Measurements from ENCODE around the gene MICALL1. TPM values are rescaled to one million over a fixed set of nuclear protein-coding genes. Genes with fewer than 3 reads are reported as not detected.

MICALL1 gene
- total RNA-seq, 1 donor from 2014 or later = 5.0 TPM

DNA sequence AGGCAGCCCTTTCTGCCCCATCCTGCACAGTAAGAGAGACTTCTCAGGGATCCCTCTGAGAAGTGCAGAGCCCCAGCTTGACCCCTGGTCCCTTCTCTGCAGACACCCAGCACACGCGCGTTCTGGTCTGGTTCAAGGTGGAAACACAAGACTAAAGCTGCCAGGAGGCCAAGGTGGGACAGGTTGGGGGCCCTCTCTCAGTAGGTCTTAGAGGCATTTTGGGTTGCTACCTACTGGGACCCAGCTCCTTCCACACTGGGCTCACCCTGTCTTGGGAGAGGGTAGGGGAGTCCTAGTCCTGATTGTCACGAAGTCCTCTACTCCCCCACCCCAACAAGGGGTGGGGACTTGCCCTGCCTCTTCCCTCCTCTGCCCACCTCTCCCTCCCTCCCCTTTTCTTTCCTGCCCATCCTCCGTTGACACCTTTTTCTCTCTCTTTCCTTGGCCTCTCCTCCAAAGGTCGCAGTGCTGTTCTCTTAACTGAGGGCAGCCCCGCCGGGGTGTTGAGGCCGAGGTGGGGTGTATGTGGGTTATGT is 79.0 kb downstream of the MICALL1 start:
- peaks cover 14% of the 10 kb centered on the region for H3F3A ChIP-seq (ENCODE audit: low read depth)
- H3K27me3 ChIP-seq = peaks cover 31% of the 10 kb centered on the region
- TF ChIP-seq, protein P1, sequence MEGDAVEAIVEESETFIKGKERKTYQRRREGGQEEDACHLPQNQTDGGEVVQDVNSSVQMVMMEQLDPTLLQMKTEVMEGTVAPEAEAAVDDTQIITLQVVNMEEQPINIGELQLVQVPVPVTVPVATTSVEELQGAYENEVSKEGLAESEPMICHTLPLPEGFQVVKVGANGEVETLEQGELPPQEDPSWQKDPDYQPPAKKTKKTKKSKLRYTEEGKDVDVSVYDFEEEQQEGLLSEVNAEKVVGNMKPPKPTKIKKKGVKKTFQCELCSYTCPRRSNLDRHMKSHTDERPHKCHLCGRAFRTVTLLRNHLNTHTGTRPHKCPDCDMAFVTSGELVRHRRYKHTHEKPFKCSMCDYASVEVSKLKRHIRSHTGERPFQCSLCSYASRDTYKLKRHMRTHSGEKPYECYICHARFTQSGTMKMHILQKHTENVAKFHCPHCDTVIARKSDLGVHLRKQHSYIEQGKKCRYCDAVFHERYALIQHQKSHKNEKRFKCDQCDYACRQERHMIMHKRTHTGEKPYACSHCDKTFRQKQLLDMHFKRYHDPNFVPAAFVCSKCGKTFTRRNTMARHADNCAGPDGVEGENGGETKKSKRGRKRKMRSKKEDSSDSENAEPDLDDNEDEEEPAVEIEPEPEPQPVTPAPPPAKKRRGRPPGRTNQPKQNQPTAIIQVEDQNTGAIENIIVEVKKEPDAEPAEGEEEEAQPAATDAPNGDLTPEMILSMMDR (IDR thresholded peaks at IDR 0.05) = no peak
- TF ChIP-seq EZH2 (IDR thresholded peaks at IDR 0.05) = no peak
- TF ChIP-seq EZH2phosphoT487 (IDR thresholded peaks at IDR 0.05) = no peak
- peaks cover 30% of the 10 kb centered on the region for H3K4me1 ChIP-seq
- H3K9ac ChIP-seq = no peak overlapping the region
- peaks cover 13% of the 10 kb centered on the region for H4K20me1 ChIP-seq (ENCODE audit: low read depth)
- no peaks in the 10 kb centered on the region for H3K79me2 ChIP-seq (ENCODE audit: low read depth)
- Mint-ChIP-seq H3K27me3 (ENCODE audit: insufficient read depth, low read depth) (peaks cover 13% of the 10 kb centered on the region), H3K36me3 (no peaks in the 10 kb centered on the region), H3K4me1 (peaks cover 6% of the 10 kb centered on the region), H3K9me3 (no peaks in the 10 kb centered on the region), H3K4me3 (peak overlapping the region; percentile 55), H3K27ac (peak overlapping the region; percentile 29)
- no peaks in the 10 kb centered on the region for H3K36me3 ChIP-seq
- H2AFZ ChIP-seq (replicated peaks) = no peak overlapping the region
- no peak overlapping the region for H3K4me2 ChIP-seq
- H3K4me3 ChIP-seq = no peak overlapping the region
- no peaks in the 10 kb centered on the region for H3K9me3 ChIP-seq (ENCODE audit: low read depth)
- DNase-seq (ENCODE audit: low spot score) = no peak
- H3K27ac ChIP-seq = no peak overlapping the region

DNA sequence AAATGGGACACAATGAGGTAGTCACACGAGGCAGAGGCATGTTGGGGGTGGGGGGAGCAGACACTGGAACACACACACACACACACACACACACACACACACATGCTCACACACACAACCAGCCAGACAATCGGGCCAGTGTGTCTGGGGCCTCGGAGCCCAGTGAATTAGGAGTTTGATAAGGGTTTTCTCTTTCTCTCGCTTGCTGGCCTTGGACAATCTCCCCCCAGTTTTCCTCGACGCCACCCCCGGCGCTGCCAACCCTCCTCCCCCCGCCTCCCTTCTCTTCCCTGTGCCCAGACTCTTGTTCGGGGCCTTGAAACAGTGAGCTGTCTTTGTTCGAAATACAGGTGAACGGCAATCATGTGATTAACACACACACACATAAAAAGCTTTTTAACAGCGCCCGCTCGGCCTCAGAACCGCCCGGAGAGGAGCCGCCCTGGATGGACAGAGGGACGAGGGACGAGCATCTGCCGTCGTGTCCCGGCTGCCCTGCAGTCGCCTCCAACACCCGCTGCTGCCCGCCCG is 79.7 kb downstream of the MICALL1 start:
- no peak for TF ChIP-seq EZH2 (IDR thresholded peaks at IDR 0.05)
- TF ChIP-seq EZH2phosphoT487 (IDR thresholded peaks at IDR 0.05) = no peak
- TF ChIP-seq, protein P1 (IDR thresholded peaks at IDR 0.05) = no peak
- no peaks in the 10 kb centered on the region for H3K36me3 Mint-ChIP-seq
- Histone ChIP-seq H4K20me1 (ENCODE audit: low read depth) (peaks cover 13% of the 10 kb centered on the region), H3K9ac (no peak overlapping the region), H3K27me3 (peaks cover 31% of the 10 kb centered on the region), H3K9me3 (ENCODE audit: low read depth) (no peaks in the 10 kb centered on the region), H3K36me3 (no peaks in the 10 kb centered on the region), H3K4me2 (no peak overlapping the region), H3K27ac (no peak overlapping the region), H3K79me2 (ENCODE audit: low read depth) (no peaks in the 10 kb centered on the region), H3K4me1 (peaks cover 25% of the 10 kb centered on the region), H3F3A (ENCODE audit: low read depth) (peaks cover 14% of the 10 kb centered on the region), H2AFZ (replicated peaks) (no peak overlapping the region), H3K4me3 (no peak overlapping the region)
- no peak overlapping the region for H3K4me3 Mint-ChIP-seq
- peaks cover 3% of the 10 kb centered on the region for H3K4me1 Mint-ChIP-seq
- no peak overlapping the region for H3K27ac Mint-ChIP-seq
- DNase-seq (ENCODE audit: low spot score) = no peak
- H3K27me3 Mint-ChIP-seq (ENCODE audit: insufficient read depth, low read depth) = peaks cover 15% of the 10 kb centered on the region
- no peaks in the 10 kb centered on the region for H3K9me3 Mint-ChIP-seq

DNA sequence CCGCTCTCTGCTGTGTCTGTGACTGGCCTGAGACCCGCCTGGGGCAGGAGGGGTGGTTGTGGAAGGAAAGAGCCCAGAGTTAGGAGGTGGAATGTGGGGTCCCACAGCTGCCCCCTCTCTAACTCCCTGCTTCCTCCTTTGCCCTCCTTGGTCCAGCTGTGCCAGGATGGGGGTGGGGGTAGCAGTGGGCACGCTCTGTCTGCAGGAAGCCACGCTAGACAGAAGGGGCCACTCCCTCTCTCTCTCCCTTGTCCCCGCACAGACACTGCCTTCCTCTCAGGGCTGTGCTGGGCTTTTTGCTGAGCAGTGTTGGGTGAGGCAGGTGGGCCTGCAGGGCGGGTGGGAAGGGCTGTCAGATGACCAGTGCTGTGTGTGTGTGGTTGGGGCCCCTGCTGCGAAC is 80.3 kb downstream of the MICALL1 start:
- Histone ChIP-seq H3K9me3 (ENCODE audit: low read depth) (no peaks in the 10 kb centered on the region), H4K20me1 (ENCODE audit: low read depth) (peaks cover 13% of the 10 kb centered on the region), H3F3A (ENCODE audit: low read depth) (peaks cover 14% of the 10 kb centered on the region), H3K79me2 (ENCODE audit: low read depth) (no peaks in the 10 kb centered on the region), H2AFZ (replicated peaks) (no peak overlapping the region), H3K4me1 (peaks cover 25% of the 10 kb centered on the region), H3K4me2 (no peak overlapping the region), H3K36me3 (no peaks in the 10 kb centered on the region), H3K27ac (no peak overlapping the region), H3K9ac (no peak overlapping the region), H3K27me3 (peaks cover 31% of the 10 kb centered on the region), H3K4me3 (no peak overlapping the region)
- Mint-ChIP-seq H3K27me3 (ENCODE audit: insufficient read depth, low read depth) (peaks cover 15% of the 10 kb centered on the region), H3K27ac (no peak overlapping the region), H3K36me3 (no peaks in the 10 kb centered on the region), H3K4me3 (no peak overlapping the region), H3K4me1 (peaks cover 3% of the 10 kb centered on the region), H3K9me3 (no peaks in the 10 kb centered on the region)
- TF ChIP-seq EZH2 (IDR thresholded peaks at IDR 0.05) (no peak), EZH2phosphoT487 (IDR thresholded peaks at IDR 0.05) (no peak)
- TF ChIP-seq, protein P1 (IDR thresholded peaks at IDR 0.05) = no peak
- no peak for DNase-seq (ENCODE audit: low spot score)
